Measurements from ENCODE around the gene C10orf105. TPM values are rescaled to one million over a fixed set of nuclear protein-coding genes. Genes with fewer than 3 reads are reported as not detected.

C10orf105 gene
- total and polyA plus RNA-seq, 7 experiments from 2014 or later: 0.13 to 1.0 (median 0.19) TPM; not detected in 2

GRCh38 chr10:71752391-71753090, 33.0 kb upstream of the C10orf105 start:
- intact Hi-C loops (cut with micrococcal nuclease): no loop called here
- Histone ChIP-seq H3K36me3 (ENCODE audit: control insufficient read depth in 2 of 3, insufficient read depth in 3 of 3, low read length in 3 of 3) (peaks cover 10 to 48% (median 26%) of the 10 kb centered on the region in 3 experiments), H3K4me3 (ENCODE audit: low read length) (no peak overlapping the region), H3K27ac (ENCODE audit: low read depth, low read length) (peak overlapping the region; percentile 74), H3K4me1 (ENCODE audit: control insufficient read depth in 2 of 2, insufficient read depth in 2 of 2, low read length in 2 of 2) (peaks cover 92 to 99% of the 10 kb centered on the region in 2 donors), H3K9me3 (ENCODE audit: control insufficient read depth in 2 of 3, low read length in 3 of 3) (no peaks in the 10 kb centered on the region), H3K27me3 (ENCODE audit: control insufficient read depth in 2 of 2, insufficient read depth in 2 of 2, low read length in 2 of 2) (no peaks in the 10 kb centered on the region)
- Mint-ChIP-seq H3K27me3 (no peaks in the 10 kb centered on the region), H3K4me1 (peaks cover 76 to 98% (median 95%) of the 10 kb centered on the region in 7 donors), H3K9me3 (peaks cover 0 to 3% (median 0%) of the 10 kb centered on the region in 11 donors), H3K36me3 (peaks cover 6 to 60% (median 35%) of the 10 kb centered on the region in 5 donors), H3K4me3 (peak overlapping the region; percentile 36 to 90 (median 72)), H3K27ac (peak overlapping the region; percentile 82 to 99 (median 96))
- ATAC-seq (no peak), DNase-seq (peak in 3 of 9 donors; percentile 39 to 44 (median 43))
- ChIA-PET POLR2A (interaction anchor here (0.9 to 26.0 kb wide), 11 partner anchors 10 to 375 kb away, joined by 3 to 863 read pairs (median 7); partner anchors contain the start of genes PSAP and VSIR), CTCF (interaction anchor here (0.8 to 2.0 kb wide), 7 partner anchors 10 to 44 kb away, joined by 3 to 15 read pairs (median 4); partner anchors contain the start of gene VSIR)

GRCh38 chr10:71751515-71752224, 32.1 kb upstream of the C10orf105 start:
- H3K4me1 ChIP-seq (ENCODE audit: control insufficient read depth in 2 of 2, insufficient read depth in 2 of 2, low read length in 2 of 2): peaks cover 92 to 99% of the 10 kb centered on the region in 2 donors
- peak overlapping the region; percentile 74 for H3K27ac ChIP-seq (ENCODE audit: low read depth, low read length)
- no peak for ATAC-seq
- Mint-ChIP-seq H3K27ac (peak overlapping the region; percentile 80 to 99 (median 96)), H3K27me3 (no peaks in the 10 kb centered on the region), H3K4me3 (peak overlapping the region; percentile 36 to 90 (median 72)), H3K4me1 (peaks cover 84 to 98% (median 95%) of the 10 kb centered on the region in 7 donors), H3K36me3 (peaks cover 6 to 66% (median 33%) of the 10 kb centered on the region in 5 donors), H3K9me3 (peaks cover 0 to 3% (median 0%) of the 10 kb centered on the region in 11 donors)
- intact Hi-C loops (cut with micrococcal nuclease): no loop called here
- DNase-seq: no peak
- CTCF ChIA-PET: interaction anchor here (0.8 to 2.0 kb wide), 6 partner anchors 9 to 43 kb away, joined by 4 to 15 read pairs (median 4); partner anchors contain the start of gene VSIR
- no peak overlapping the region for H3K4me3 ChIP-seq (ENCODE audit: low read length)
- no peaks in the 10 kb centered on the region for H3K9me3 ChIP-seq (ENCODE audit: control insufficient read depth in 2 of 3, low read length in 3 of 3)
- POLR2A ChIA-PET: interaction anchor here (0.9 to 26.0 kb wide), 10 partner anchors 9 to 374 kb away, joined by 3 to 863 read pairs (median 12); partner anchors contain the start of genes PSAP and VSIR
- H3K36me3 ChIP-seq (ENCODE audit: control insufficient read depth in 2 of 3, insufficient read depth in 3 of 3, low read length in 3 of 3): peaks cover 10 to 48% (median 26%) of the 10 kb centered on the region in 3 experiments
- no peaks in the 10 kb centered on the region for H3K27me3 ChIP-seq (ENCODE audit: control insufficient read depth in 2 of 2, insufficient read depth in 2 of 2, low read length in 2 of 2)

GRCh38 chr10:71750986-71751385, 31.4 kb upstream of the C10orf105 start:
- Histone ChIP-seq H3K4me3 (ENCODE audit: low read length) (no peak overlapping the region), H3K4me1 (ENCODE audit: control insufficient read depth in 2 of 2, insufficient read depth in 2 of 2, low read length in 2 of 2) (peaks cover 92 to 99% of the 10 kb centered on the region in 2 donors), H3K36me3 (ENCODE audit: control insufficient read depth in 2 of 3, insufficient read depth in 3 of 3, low read length in 3 of 3) (peaks cover 10 to 48% (median 26%) of the 10 kb centered on the region in 3 experiments), H3K27me3 (ENCODE audit: control insufficient read depth in 2 of 2, insufficient read depth in 2 of 2, low read length in 2 of 2) (no peaks in the 10 kb centered on the region), H3K27ac (ENCODE audit: low read depth, low read length) (peak overlapping the region; percentile 74), H3K9me3 (ENCODE audit: control insufficient read depth in 2 of 3, low read length in 3 of 3) (no peaks in the 10 kb centered on the region)
- no peak for ATAC-seq
- CTCF ChIA-PET: no interaction called here
- Mint-ChIP-seq H3K27me3 (no peaks in the 10 kb centered on the region), H3K4me1 (peaks cover 83 to 98% (median 95%) of the 10 kb centered on the region in 7 donors), H3K4me3 (peak overlapping the region in 8 of 10 donors; percentile 45 to 76 (median 58)), H3K36me3 (peaks cover 6 to 63% (median 26%) of the 10 kb centered on the region in 5 donors), H3K27ac (peak overlapping the region; percentile 95 to 99 (median 98)), H3K9me3 (peaks cover 0 to 3% (median 0%) of the 10 kb centered on the region in 11 donors)
- POLR2A ChIA-PET: interaction anchor here (0.6 to 26.0 kb wide), 5 partner anchors 9 to 54 kb away, joined by 3 to 863 read pairs (median 3); partner anchors contain the start of genes C10orf105 and VSIR
- no peak for DNase-seq
- intact Hi-C loops (cut with micrococcal nuclease): no loop called here

- Histone ChIP-seq H3K4me3 (ENCODE audit: low read length) (no peak overlapping the region), H3K27me3 (ENCODE audit: control insufficient read depth in 2 of 2, insufficient read depth in 2 of 2, low read length in 2 of 2) (no peaks in the 10 kb centered on the region), H3K36me3 (ENCODE audit: control insufficient read depth in 2 of 3, insufficient read depth in 3 of 3, low read length in 3 of 3) (peaks cover 10 to 48% (median 22%) of the 10 kb centered on the region in 3 experiments), H3K9me3 (ENCODE audit: control insufficient read depth in 2 of 3, low read length in 3 of 3) (no peaks in the 10 kb centered on the region), H3K27ac (ENCODE audit: low read depth, low read length) (peak overlapping the region; percentile 74), H3K4me1 (ENCODE audit: control insufficient read depth in 2 of 2, insufficient read depth in 2 of 2, low read length in 2 of 2) (peaks cover 93 to 99% of the 10 kb centered on the region in 2 donors)
- ChIA-PET CTCF (interaction anchor here (0.6 to 4.4 kb wide), 3 partner anchors 22 to 24 kb away, joined by 3 to 34 read pairs (median 30); partner anchors contain the start of gene VSIR), POLR2A (interaction anchor here (0.6 to 26.0 kb wide), 5 partner anchors 9 to 53 kb away, joined by 3 to 863 read pairs (median 3); partner anchors contain the start of genes C10orf105 and VSIR)
- Mint-ChIP-seq H3K36me3 (peaks cover 6 to 66% (median 26%) of the 10 kb centered on the region in 5 donors), H3K9me3 (peaks cover 0 to 3% (median 0%) of the 10 kb centered on the region in 11 donors), H3K27me3 (no peaks in the 10 kb centered on the region), H3K4me3 (peak overlapping the region; percentile 49 to 85 (median 68)), H3K4me1 (peaks cover 86 to 98% (median 97%) of the 10 kb centered on the region in 7 donors), H3K27ac (peak overlapping the region; percentile 95 to 99 (median 98))
- intact Hi-C loops (cut with micrococcal nuclease): no loop called here
- ATAC-seq (no peak), DNase-seq (no peak)
Observed at GRCh38 chr10:71750124-71750841, 30.7 kb upstream of the C10orf105 start.

- Histone ChIP-seq H3K9me3 (ENCODE audit: control insufficient read depth in 2 of 3, low read length in 3 of 3) (no peaks in the 10 kb centered on the region), H3K4me3 (ENCODE audit: low read length) (no peak overlapping the region), H3K27me3 (ENCODE audit: control insufficient read depth in 2 of 2, insufficient read depth in 2 of 2, low read length in 2 of 2) (no peaks in the 10 kb centered on the region), H3K36me3 (ENCODE audit: control insufficient read depth in 2 of 3, insufficient read depth in 3 of 3, low read length in 3 of 3) (peaks cover 5 to 39% (median 14%) of the 10 kb centered on the region in 3 experiments), H3K27ac (ENCODE audit: low read depth, low read length) (peak overlapping the region; percentile 74), H3K4me1 (ENCODE audit: control insufficient read depth in 2 of 2, insufficient read depth in 2 of 2, low read length in 2 of 2) (peaks cover 93 to 99% of the 10 kb centered on the region in 2 donors)
- POLR2A ChIA-PET: interaction anchor here (0.6 to 26.0 kb wide), 8 partner anchors 9 to 353 kb away, joined by 3 to 863 read pairs (median 18); partner anchors contain the start of genes C10orf105 and VSIR
- H3K9me3 Mint-ChIP-seq: peaks cover 0 to 3% (median 0%) of the 10 kb centered on the region in 11 donors
- intact Hi-C loops (cut with micrococcal nuclease): loop anchor here (1.0 to 10.0 kb wide), 4 partner anchors 8 to 545 kb away; partner anchors contain the start of gene PSAP (in 1 of the 2)
- peaks cover 86 to 98% (median 96%) of the 10 kb centered on the region in 7 donors for H3K4me1 Mint-ChIP-seq
- ATAC-seq: no peak
- H3K36me3 Mint-ChIP-seq: peaks cover 6 to 65% (median 26%) of the 10 kb centered on the region in 5 donors
- DNase-seq: no peak
- no peaks in the 10 kb centered on the region for H3K27me3 Mint-ChIP-seq
- H3K27ac Mint-ChIP-seq: peak overlapping the region; percentile 95 to 99 (median 98)
- CTCF ChIA-PET: interaction anchor here (0.6 to 4.4 kb wide), 14 partner anchors 8 to 61 kb away, joined by 3 to 34 read pairs (median 4); partner anchors contain the start of gene VSIR
- H3K4me3 Mint-ChIP-seq: peak overlapping the region; percentile 74 to 90 (median 85)
Observed at GRCh38 chr10:71749396-71749795, 29.8 kb upstream of the C10orf105 start.

Measured in naive thymus-derived CD4-positive, alpha-beta T cell (primary cell).